HG03159 (cell line): ENCODE measurements around the gene WSCD1.

ENCODE experiments used
- ATAC-seq: cut with Tn5 transposase; IDR thresholded peaks from one replicate; pipeline ENCODE4 v1.9.1; 2021; ENCODE audit warnings: mild to moderate bottlenecking, moderate library complexity; ENCODE audit not compliant: unreplicated experiment

Gene WSCD1

GRCh38 chr17:6147042-6147441 is 76.9 kb downstream of the WSCD1 start:
- ATAC-seq, result no peak

GRCh38 chr17:6153375-6153774 is 83.2 kb downstream of the WSCD1 start:
- no peak for ATAC-seq

GRCh38 chr17:6157716-6158115 is 87.5 kb downstream of the WSCD1 start:
- no peak for ATAC-seq

GRCh38 chr17:6159541-6160231 is 89.5 kb downstream of the WSCD1 start:
- no peak for ATAC-seq

- ATAC-seq, result no peak
Measured at GRCh38 chr17:6160232-6160555, 90.0 kb downstream of the WSCD1 start.

- ATAC-seq, result no peak
Measured at GRCh38 chr17:6160911-6161855, 91.0 kb downstream of the WSCD1 start.

- no peak for ATAC-seq
Measured at GRCh38 chr17:6162216-6162615, 92.0 kb downstream of the WSCD1 start.

- ATAC-seq, result no peak
Measured at GRCh38 chr17:6162892-6163291, 92.7 kb downstream of the WSCD1 start.

GRCh38 chr17:6163612-6164333 is 93.6 kb downstream of the WSCD1 start:
- ATAC-seq, result no peak

GRCh38 chr17:6164996-6165395 is 94.8 kb downstream of the WSCD1 start:
- no peak for ATAC-seq

- no peak for ATAC-seq
Measured at GRCh38 chr17:6165806-6166205, 95.6 kb downstream of the WSCD1 start.

GRCh38 chr17:6166492-6167179 is 96.5 kb downstream of the WSCD1 start:
- ATAC-seq, result no peak

GRCh38 chr17:6168296-6168695 is 98.1 kb downstream of the WSCD1 start:
- no peak for ATAC-seq

- ATAC-seq, result no peak
Measured at GRCh38 chr17:6170349-6170748, 100.2 kb downstream of the WSCD1 start.

- ATAC-seq, result no peak
Measured at GRCh38 chr17:6172642-6173330, 102.6 kb downstream of the WSCD1 start.

- no peak for ATAC-seq
Measured at GRCh38 chr17:6173653-6174052, 103.5 kb downstream of the WSCD1 start.
